Neural progenitor cell (in vitro differentiated cells): ENCODE results near the gene TMEM167A. TPM values are rescaled to one million over a fixed set of nuclear protein-coding genes. Genes with fewer than 3 reads are reported as not detected.
A peak's percentile ranks its signal among the peaks of the same experiment; 100 is the strongest.
"Not testable (repeated sequence)": the region's sequence is repeated elsewhere in the genome, so short reads cannot be mapped to it uniquely, and the experiment has no call there.

Source experiments
- DNase-seq: peaks from one replicate; pipeline ENCODE4 v3.0.0-alpha.2; 2016; ENCODE audit warnings: low spot score
- H2AFZ ChIP-seq: fragments of 200-600 bp; sonication (generic); replicated peaks from 2 replicates; pipeline ENCODE4 v1.6.1; 2016; ENCODE audit warnings: antibody characterized with exemption
- H3F3A ChIP-seq: fragments of 200-600 bp; sonication (generic); 2 replicates; pipeline ENCODE4 v1.6.1; 2016; ENCODE audit warnings: antibody characterized with exemption, low read depth
- H3K27ac ChIP-seq: fragments of 200-600 bp; sonication (generic); 2 replicates; pipeline ENCODE4 v1.5.1; 2016; ENCODE audit warnings: mild to moderate bottlenecking
- H3K27me3 ChIP-seq: fragments of 200-600 bp; sonication (generic); 2 replicates; pipeline ENCODE4 v1.6.1; 2016; ENCODE audit warnings: mild to moderate bottlenecking, moderate library complexity
- H3K36me3 ChIP-seq: fragments of 200-600 bp; sonication (generic); 2 replicates; pipeline ENCODE4 v1.5.1; 2016
- H3K4me1 ChIP-seq: fragments of 200-600 bp; sonication (generic); 2 replicates; pipeline ENCODE4 v1.6.1; 2016; ENCODE audit warnings: mixed run types
- H3K4me2 ChIP-seq: fragments of 200-600 bp; sonication (generic); 2 replicates; pipeline ENCODE4 v1.6.1; 2016
- H3K4me3 ChIP-seq: fragments of 200-600 bp; sonication (generic); 2 replicates; pipeline ENCODE4 v1.5.1; 2016
- H3K79me2 ChIP-seq: fragments of 200-600 bp; sonication (generic); 2 replicates; pipeline ENCODE4 v1.6.1; 2016; ENCODE audit warnings: low read depth
- H3K9ac ChIP-seq: fragments of 200-600 bp; sonication (generic); 2 replicates; pipeline ENCODE4 v1.6.1; 2016
- H3K9me3 ChIP-seq: fragments of 200-600 bp; sonication (generic); 2 replicates; pipeline ENCODE4 v1.5.1; 2016; ENCODE audit warnings: low read depth
- H4K20me1 ChIP-seq: fragments of 200-600 bp; sonication (generic); 2 replicates; pipeline ENCODE4 v1.6.1; 2016; ENCODE audit warnings: low read depth
- H3K27ac Mint-ChIP-seq: 3 replicates; pipeline ENCODE4 v1.8.0; 2021; ENCODE audit warnings: mixed read lengths
- H3K27me3 Mint-ChIP-seq: 2 replicates; pipeline ENCODE4 v1.8.0; 2022; ENCODE audit warnings: low read depth, mild to moderate bottlenecking, inconsistent platforms, moderate library complexity, mixed read lengths; ENCODE audit not compliant: insufficient read depth
- H3K36me3 Mint-ChIP-seq: 3 replicates; pipeline ENCODE4 v1.8.0; 2021; ENCODE audit warnings: mixed read lengths
- H3K4me1 Mint-ChIP-seq: 3 replicates; pipeline ENCODE4 v1.8.0; 2021; ENCODE audit warnings: mixed read lengths
- H3K4me3 Mint-ChIP-seq: 3 replicates; pipeline ENCODE4 v1.8.0; 2021; ENCODE audit warnings: mild to moderate bottlenecking, moderate library complexity, mixed read lengths
- H3K9me3 Mint-ChIP-seq: 3 replicates; pipeline ENCODE4 v1.8.0; 2020; ENCODE audit warnings: mixed read lengths
- CTCF ChIP-seq: fragments of 200-600 bp; sonication (generic); IDR thresholded peaks from 2 replicates; pipeline ENCODE4 v1.5.1; 2017; ENCODE audit warnings: antibody characterized with exemption, mild to moderate bottlenecking
- EZH2 ChIP-seq: fragments of 200-600 bp; sonication (generic); IDR thresholded peaks from 2 replicates; pipeline ENCODE4 v1.6.1; 2017; ENCODE audit warnings: antibody characterized with exemption, mild to moderate bottlenecking, moderate library complexity
- EZH2phosphoT487 ChIP-seq: fragments of 200-600 bp; sonication (generic); IDR thresholded peaks from 2 replicates; pipeline ENCODE4 v1.6.1; 2017; ENCODE audit warnings: antibody characterized with exemption
- total RNA-seq: library from RNA; depleted of rRNA; stranded (reverse); fragments of >200 nt; gene quantifications from 2 replicates; pipeline ENCODE4 v1.2.3, GENCODE V29; 2015; ENCODE audit warnings: low replicate concordance

Gene TMEM167A
- total RNA-seq, 1 donor from 2014 or later: 185 TPM

GRCh38 chr5:83071286-83072051 is 5.7 kb downstream of the TMEM167A start:
- Histone ChIP-seq H3K27ac (no peak overlapping the region), H3K4me3 (no peak overlapping the region), H3K9ac (no peak overlapping the region), H3F3A (no peaks in the 10 kb centered on the region), H3K9me3 (no peaks in the 10 kb centered on the region), H3K36me3 (peaks cover 4% of the 10 kb centered on the region), H2AFZ (no peak overlapping the region), H4K20me1 (peaks cover 53% of the 10 kb centered on the region), H3K27me3 (no peaks in the 10 kb centered on the region), H3K4me1 (peaks cover 20% of the 10 kb centered on the region), H3K4me2 (no peak overlapping the region), H3K79me2 (peaks cover 100% of the 10 kb centered on the region)
- no peak for DNase-seq
- Mint-ChIP-seq H3K36me3 (peaks cover 27% of the 10 kb centered on the region), H3K4me1 (peaks cover 17% of the 10 kb centered on the region), H3K9me3 (no peaks in the 10 kb centered on the region), H3K4me3 (no peak overlapping the region), H3K27me3 (no peaks in the 10 kb centered on the region), H3K27ac (no peak overlapping the region)
- TF ChIP-seq CTCF (no peak), EZH2 (no peak), EZH2phosphoT487 (no peak)

- H3K9me3 Mint-ChIP-seq: no peaks in the 10 kb centered on the region
- Histone ChIP-seq H3K79me2 (peaks cover 100% of the 10 kb centered on the region), H3K4me1 (peaks cover 22% of the 10 kb centered on the region), H3K36me3 (peaks cover 5% of the 10 kb centered on the region), H3K4me3 (no peak overlapping the region), H3F3A (no peaks in the 10 kb centered on the region), H3K4me2 (no peak overlapping the region), H3K9me3 (no peaks in the 10 kb centered on the region), H2AFZ (no peak overlapping the region), H3K27me3 (no peaks in the 10 kb centered on the region), H3K9ac (no peak overlapping the region), H4K20me1 (peaks cover 40% of the 10 kb centered on the region), H3K27ac (no peak overlapping the region)
- H3K36me3 Mint-ChIP-seq: peaks cover 30% of the 10 kb centered on the region
- no peak for DNase-seq
- TF ChIP-seq CTCF (no peak), EZH2phosphoT487 (no peak)
- no peaks in the 10 kb centered on the region for H3K27me3 Mint-ChIP-seq
- H3K27ac Mint-ChIP-seq: no peak overlapping the region
- H3K4me1 Mint-ChIP-seq: peaks cover 8% of the 10 kb centered on the region
- H3K4me3 Mint-ChIP-seq: no peak overlapping the region
These were observed 7.9 kb downstream of the TMEM167A start for GRCh38 chr5:83069096-83069799.

GRCh38 chr5:83067377-83067776 is 9.8 kb downstream of the TMEM167A start:
- peaks cover 22% of the 10 kb centered on the region for H3K4me1 ChIP-seq
- not testable (repeated sequence) for DNase-seq, H3K4me1 Mint-ChIP-seq, H3K27me3 Mint-ChIP-seq, H3F3A ChIP-seq, H3K4me3 ChIP-seq, H2AFZ ChIP-seq, H3K27ac Mint-ChIP-seq, H3K9ac ChIP-seq, H3K9me3 ChIP-seq, H3K4me3 Mint-ChIP-seq, H3K27me3 ChIP-seq, H3K27ac ChIP-seq, H3K36me3 ChIP-seq, H3K9me3 Mint-ChIP-seq
- H4K20me1 ChIP-seq: peaks cover 23% of the 10 kb centered on the region
- H3K36me3 Mint-ChIP-seq: peaks cover 16% of the 10 kb centered on the region
- H3K79me2 ChIP-seq: peaks cover 100% of the 10 kb centered on the region
- peak overlapping the region; percentile 57 for H3K4me2 ChIP-seq
